PC-9 (cell line): ENCODE measurements around the gene LAYN.
A peak's percentile ranks its signal among the peaks of the same experiment; 100 is the strongest.

Experiments
- CTCF ChIP-seq: fragments of 200-600 bp; sonication (generic); conservative IDR thresholded peaks from 2 replicates; pipeline ENCODE4 v1.6.1; 2017; ENCODE audit warnings: mixed run types, antibody characterized with exemption, mild to moderate bottlenecking, moderate library complexity
- EZH2 ChIP-seq: fragments of 200-600 bp; sonication (generic); IDR thresholded peaks from 2 replicates; pipeline ENCODE4 v1.8.0; 2017; ENCODE audit warnings: antibody characterized with exemption, low read depth

DNA sequence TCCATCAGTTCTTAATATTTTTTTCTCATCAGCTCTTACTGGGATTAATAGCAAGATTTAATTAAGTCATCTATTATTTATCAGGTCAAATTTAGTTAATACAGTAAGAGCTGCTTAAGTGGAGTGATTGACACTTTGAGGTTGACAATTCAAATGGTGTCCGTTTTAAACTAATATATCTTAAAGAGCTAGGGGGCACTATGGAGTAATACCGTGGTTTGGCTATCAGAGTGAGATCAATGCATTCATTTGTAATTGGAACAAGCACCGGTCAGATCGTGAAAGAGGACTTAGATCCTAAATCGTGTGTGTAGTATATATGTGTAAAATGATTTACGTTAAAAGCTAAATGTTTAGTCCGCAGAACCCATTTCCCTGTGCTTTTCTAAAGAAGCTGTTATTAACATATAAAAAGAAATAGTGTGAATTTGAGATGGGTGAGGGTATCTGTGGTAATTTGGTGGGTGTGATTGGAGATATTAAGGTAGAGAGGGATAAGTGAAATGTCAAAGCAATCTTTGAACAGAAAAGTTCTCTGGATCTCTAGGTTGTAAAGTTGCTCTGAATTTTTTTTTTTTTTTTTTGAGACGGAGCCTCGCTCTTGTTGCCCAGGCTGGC, 64.0 kb downstream of the LAYN start:
- TF ChIP-seq CTCF: peak; percentile 89
- no peak for TF ChIP-seq EZH2
